ENCODE results near the gene TAL1.

- peak; percentile 81 to 95 (median 92) for TF ChIP-seq CTCF (IDR thresholded peaks at IDR 0.05)
- no peak for TF ChIP-seq POLR2A (IDR thresholded peaks at IDR 0.05)
- TF ChIP-seq POLR2AphosphoS5 (IDR thresholded peaks at IDR 0.05) = no peak
- no peak for TF ChIP-seq EP300 (IDR thresholded peaks at IDR 0.05)
Measured at GRCh38 chr1:47175227-47175934, 56.6 kb downstream of the TAL1 start.
